Activated T-cell treated with anti-CD3 and anti-CD28 coated beads, Interleukin-2, amount 50 U/mL, for 48 hours (primary cell): Measurements from ENCODE around the gene MROH2B.

ENCODE experiments used
- DNase-seq, 2 experiments: peaks; one replicate each; pipeline ENCODE4 v3.0.0-alpha.2; 2020

The MROH2B gene

GRCh38 chr5:40962207-40962955, 108.8 kb downstream of the MROH2B start:
- no peak for DNase-seq

DNA sequence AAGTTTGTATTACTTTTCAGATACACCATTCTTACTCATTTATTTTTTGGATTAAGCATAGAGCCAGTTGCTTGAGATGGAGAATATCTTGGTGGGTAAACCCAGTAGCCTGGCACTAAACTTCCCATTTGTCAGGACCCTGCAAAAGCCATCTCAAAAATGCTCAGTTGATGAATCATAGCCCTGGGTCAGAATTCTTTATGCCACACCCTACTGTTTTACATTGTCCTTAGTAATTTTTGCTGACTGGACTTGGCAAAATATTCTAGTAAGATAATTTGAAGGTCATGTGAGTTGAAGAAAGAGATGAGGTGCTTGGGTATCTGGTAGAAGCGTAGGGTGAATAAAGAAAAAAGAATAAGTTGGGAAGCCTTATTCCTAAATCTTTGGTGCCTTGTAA, 111.1 kb downstream of the MROH2B start:
- no peak for DNase-seq

GRCh38 chr5:40958811-40959210, 112.3 kb downstream of the MROH2B start:
- DNase-seq: no peak

GRCh38 chr5:40957048-40957447, 114.1 kb downstream of the MROH2B start:
- no peak for DNase-seq

DNA sequence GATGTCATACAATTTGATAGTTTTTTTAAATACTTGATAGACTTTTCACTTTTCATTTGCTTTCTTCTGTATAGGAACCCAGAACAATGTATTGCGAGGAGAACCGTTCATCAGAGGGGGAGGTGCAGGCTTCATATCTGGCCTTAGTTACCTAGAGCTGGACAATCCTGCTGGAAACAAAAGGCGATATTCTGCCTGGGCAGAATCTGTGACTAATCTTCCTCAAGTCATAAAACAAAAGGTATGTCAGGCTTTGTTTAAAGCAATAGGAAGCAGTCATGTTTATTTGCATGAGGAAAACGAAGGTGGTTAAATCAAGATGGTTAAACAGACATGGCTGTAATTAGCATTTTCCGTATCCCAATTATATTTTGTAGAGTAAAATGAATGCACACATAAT, 115.8 kb downstream of the MROH2B start:
- DNase-seq: no peak
